Astrocyte (in vitro differentiated cells and primary cell): Measurements from ENCODE around the gene PPP2R2D. TPM values are rescaled to one million over a fixed set of nuclear protein-coding genes. Genes with fewer than 3 reads are reported as not detected.

Source experiments
- DNase-seq: peaks from one replicate; pipeline ENCODE4 v3.0.0-alpha.2; 2010; ENCODE audit warnings: low read depth
- FAIRE-seq: peaks from 2 replicates; lab custom pipeline; 2011; peaks lifted over from hg19 to GRCh38; lab: Jason Lieb, UNC
- H2AFZ ChIP-seq: 2 replicates; pipeline ENCODE4 v1.6.0; 2012; ENCODE audit warnings: low read depth, low read length, inconsistent platforms
- H3K27ac ChIP-seq: 2 replicates; pipeline ENCODE4 v1.5.1; 2011; ENCODE audit warnings: low read depth, low read length, inconsistent platforms
- H3K27me3 ChIP-seq: 2 replicates; pipeline ENCODE4 v1.6.0; 2011; ENCODE audit warnings: low read length, inconsistent platforms; ENCODE audit not compliant: insufficient read depth
- H3K36me3 ChIP-seq: 2 replicates; pipeline ENCODE4 v1.5.1; 2011; ENCODE audit warnings: low read length, inconsistent platforms; ENCODE audit not compliant: insufficient read depth
- H3K4me1 ChIP-seq: 2 replicates; pipeline ENCODE4 v1.5.1; 2011; ENCODE audit warnings: low read length, inconsistent platforms; ENCODE audit not compliant: insufficient read depth
- H3K4me2 ChIP-seq: 2 replicates; pipeline ENCODE4 v1.6.0; 2012; ENCODE audit warnings: low read length, inconsistent platforms
- H3K4me3 ChIP-seq: 2 replicates; pipeline ENCODE4 v1.5.1; 2011; ENCODE audit warnings: low read depth, mild to moderate bottlenecking, low read length, inconsistent platforms; ENCODE audit not compliant: insufficient read depth
- H3K79me2 ChIP-seq: 2 replicates; pipeline ENCODE4 v1.6.0; 2012; ENCODE audit warnings: mild to moderate bottlenecking, low read length, inconsistent platforms; ENCODE audit not compliant: insufficient read depth
- H3K9ac ChIP-seq: 2 replicates; pipeline ENCODE4 v1.6.0; 2012; ENCODE audit warnings: mild to moderate bottlenecking, low read length, inconsistent platforms
- H3K9me3 ChIP-seq: 2 replicates; pipeline ENCODE4 v1.5.1; 2012; ENCODE audit warnings: low read depth, mild to moderate bottlenecking, low read length, inconsistent platforms; ENCODE audit not compliant: insufficient read depth
- H4K20me1 ChIP-seq: 2 replicates; pipeline ENCODE4 v1.6.0; 2012; ENCODE audit warnings: low read length, inconsistent platforms; ENCODE audit not compliant: insufficient read depth
- H3K27ac Mint-ChIP-seq: one replicate; pipeline ENCODE4 v1.8.0; 2021; ENCODE audit warnings: mild to moderate bottlenecking, mixed read lengths; ENCODE audit not compliant: unreplicated experiment
- H3K27me3 Mint-ChIP-seq: one replicate; pipeline ENCODE4 v1.8.0; 2021; ENCODE audit warnings: low read depth, mixed read lengths; ENCODE audit not compliant: unreplicated experiment
- H3K36me3 Mint-ChIP-seq: one replicate; pipeline ENCODE4 v1.8.0; 2021; ENCODE audit warnings: low read depth, mixed read lengths; ENCODE audit not compliant: unreplicated experiment
- H3K4me1 Mint-ChIP-seq: one replicate; pipeline ENCODE4 v1.8.0; 2021; ENCODE audit warnings: low read depth, mixed read lengths; ENCODE audit not compliant: unreplicated experiment
- H3K4me3 Mint-ChIP-seq: one replicate; pipeline ENCODE4 v1.8.0; 2021; ENCODE audit warnings: mild to moderate bottlenecking, moderate library complexity, mixed read lengths; ENCODE audit not compliant: unreplicated experiment
- H3K9me3 Mint-ChIP-seq: one replicate; pipeline ENCODE4 v1.8.0; 2021; ENCODE audit warnings: mild to moderate bottlenecking, mixed read lengths; ENCODE audit not compliant: unreplicated experiment
- EZH2 ChIP-seq: IDR thresholded peaks from 2 replicates; pipeline ENCODE4 v1.6.1; 2012; ENCODE audit warnings: mild to moderate bottlenecking, low read length, inconsistent platforms; ENCODE audit not compliant: insufficient read depth
- total RNA-seq: library from RNA; stranded (reverse); gene quantifications from 2 replicates; pipeline ENCODE4 v1.2.1, GENCODE V29; 2021
- TF ChIP-seq, protein P1 (sequence below): IDR thresholded peaks from 2 replicates; pipeline ENCODE4 v1.5.1; 2011; ENCODE audit warnings: low read depth, mild to moderate bottlenecking, inconsistent platforms, low read length, moderate library complexity; ENCODE audit not compliant: insufficient read depth

PPP2R2D gene
- total RNA-seq, 1 donor from 2014 or later, result 32.5 TPM

DNA sequence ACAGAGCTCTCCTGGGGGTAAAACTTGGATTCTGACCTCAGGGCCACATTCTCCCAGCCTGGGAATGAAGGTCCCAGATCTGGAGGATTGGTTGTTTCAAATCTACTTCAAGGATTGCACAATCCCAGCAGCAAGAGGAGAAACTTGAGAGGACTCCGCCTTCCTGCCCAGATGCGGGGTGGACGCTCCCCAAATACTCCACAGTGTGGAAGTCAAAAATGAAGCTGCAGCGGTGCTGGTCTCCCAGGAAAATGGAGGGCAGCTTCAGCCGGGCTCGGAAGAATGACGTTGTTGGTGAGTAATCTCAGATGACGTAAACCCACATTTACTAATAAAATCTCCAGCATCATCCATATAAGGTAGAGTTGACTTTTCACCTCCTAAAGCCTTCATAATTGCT is 31.5 kb upstream of the PPP2R2D start:
- H3K27ac Mint-ChIP-seq, result no peak overlapping the region
- no peaks in the 10 kb centered on the region for H3K27me3 ChIP-seq
- H3K4me3 ChIP-seq, result no peak overlapping the region
- DNase-seq, result no peak
- FAIRE-seq, result no peak
- H3K36me3 Mint-ChIP-seq, result no peaks in the 10 kb centered on the region
- peaks cover 5% of the 10 kb centered on the region for H3K4me1 Mint-ChIP-seq
- H2AFZ ChIP-seq, result no peak overlapping the region
- no peak overlapping the region for H3K4me3 Mint-ChIP-seq
- no peak overlapping the region for H3K27ac ChIP-seq
- H3K36me3 ChIP-seq, result no peaks in the 10 kb centered on the region
- H3K9me3 Mint-ChIP-seq, result peaks cover 3% of the 10 kb centered on the region
- no peak overlapping the region for H3K9ac ChIP-seq
- H4K20me1 ChIP-seq, result no peaks in the 10 kb centered on the region
- no peaks in the 10 kb centered on the region for H3K4me1 ChIP-seq
- no peaks in the 10 kb centered on the region for H3K79me2 ChIP-seq
- no peaks in the 10 kb centered on the region for H3K9me3 ChIP-seq
- no peak overlapping the region for H3K4me2 ChIP-seq
- no peak for TF ChIP-seq EZH2
- TF ChIP-seq, protein P1, sequence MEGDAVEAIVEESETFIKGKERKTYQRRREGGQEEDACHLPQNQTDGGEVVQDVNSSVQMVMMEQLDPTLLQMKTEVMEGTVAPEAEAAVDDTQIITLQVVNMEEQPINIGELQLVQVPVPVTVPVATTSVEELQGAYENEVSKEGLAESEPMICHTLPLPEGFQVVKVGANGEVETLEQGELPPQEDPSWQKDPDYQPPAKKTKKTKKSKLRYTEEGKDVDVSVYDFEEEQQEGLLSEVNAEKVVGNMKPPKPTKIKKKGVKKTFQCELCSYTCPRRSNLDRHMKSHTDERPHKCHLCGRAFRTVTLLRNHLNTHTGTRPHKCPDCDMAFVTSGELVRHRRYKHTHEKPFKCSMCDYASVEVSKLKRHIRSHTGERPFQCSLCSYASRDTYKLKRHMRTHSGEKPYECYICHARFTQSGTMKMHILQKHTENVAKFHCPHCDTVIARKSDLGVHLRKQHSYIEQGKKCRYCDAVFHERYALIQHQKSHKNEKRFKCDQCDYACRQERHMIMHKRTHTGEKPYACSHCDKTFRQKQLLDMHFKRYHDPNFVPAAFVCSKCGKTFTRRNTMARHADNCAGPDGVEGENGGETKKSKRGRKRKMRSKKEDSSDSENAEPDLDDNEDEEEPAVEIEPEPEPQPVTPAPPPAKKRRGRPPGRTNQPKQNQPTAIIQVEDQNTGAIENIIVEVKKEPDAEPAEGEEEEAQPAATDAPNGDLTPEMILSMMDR, result no peak
- peaks cover 13% of the 10 kb centered on the region for H3K27me3 Mint-ChIP-seq

DNA sequence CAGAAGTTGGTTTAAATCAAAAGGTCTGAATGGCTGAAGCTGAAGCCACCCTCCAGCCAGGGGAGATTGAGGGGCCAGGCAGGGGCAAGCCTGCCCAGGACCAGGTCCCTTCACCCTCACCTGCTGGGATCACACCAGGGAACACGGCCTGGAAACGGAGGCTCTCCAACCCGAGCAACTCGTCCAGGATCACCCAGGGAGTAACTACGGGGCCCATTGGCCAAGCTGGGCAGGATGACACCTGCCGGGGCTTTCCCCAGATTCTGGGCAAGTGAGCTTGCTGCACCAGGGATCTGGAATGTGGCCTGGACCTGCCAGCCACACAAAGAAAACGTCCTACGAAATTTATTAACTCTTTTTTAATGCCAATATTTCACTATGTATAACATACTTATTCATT is 30.4 kb upstream of the PPP2R2D start:
- no peak overlapping the region for H3K27ac Mint-ChIP-seq
- Histone ChIP-seq H3K9me3 (no peaks in the 10 kb centered on the region), H3K4me1 (no peaks in the 10 kb centered on the region), H3K27me3 (no peaks in the 10 kb centered on the region), H2AFZ (no peak overlapping the region), H4K20me1 (no peaks in the 10 kb centered on the region), H3K4me3 (no peak overlapping the region), H3K9ac (no peak overlapping the region), H3K79me2 (no peaks in the 10 kb centered on the region), H3K36me3 (no peaks in the 10 kb centered on the region), H3K27ac (no peak overlapping the region), H3K4me2 (no peak overlapping the region)
- H3K27me3 Mint-ChIP-seq, result peaks cover 11% of the 10 kb centered on the region
- no peak for DNase-seq
- TF ChIP-seq EZH2, result no peak
- TF ChIP-seq, protein P1, result no peak
- no peaks in the 10 kb centered on the region for H3K36me3 Mint-ChIP-seq
- peaks cover 3% of the 10 kb centered on the region for H3K9me3 Mint-ChIP-seq
- no peak overlapping the region for H3K4me3 Mint-ChIP-seq
- no peak for FAIRE-seq
- H3K4me1 Mint-ChIP-seq, result peaks cover 5% of the 10 kb centered on the region

DNA sequence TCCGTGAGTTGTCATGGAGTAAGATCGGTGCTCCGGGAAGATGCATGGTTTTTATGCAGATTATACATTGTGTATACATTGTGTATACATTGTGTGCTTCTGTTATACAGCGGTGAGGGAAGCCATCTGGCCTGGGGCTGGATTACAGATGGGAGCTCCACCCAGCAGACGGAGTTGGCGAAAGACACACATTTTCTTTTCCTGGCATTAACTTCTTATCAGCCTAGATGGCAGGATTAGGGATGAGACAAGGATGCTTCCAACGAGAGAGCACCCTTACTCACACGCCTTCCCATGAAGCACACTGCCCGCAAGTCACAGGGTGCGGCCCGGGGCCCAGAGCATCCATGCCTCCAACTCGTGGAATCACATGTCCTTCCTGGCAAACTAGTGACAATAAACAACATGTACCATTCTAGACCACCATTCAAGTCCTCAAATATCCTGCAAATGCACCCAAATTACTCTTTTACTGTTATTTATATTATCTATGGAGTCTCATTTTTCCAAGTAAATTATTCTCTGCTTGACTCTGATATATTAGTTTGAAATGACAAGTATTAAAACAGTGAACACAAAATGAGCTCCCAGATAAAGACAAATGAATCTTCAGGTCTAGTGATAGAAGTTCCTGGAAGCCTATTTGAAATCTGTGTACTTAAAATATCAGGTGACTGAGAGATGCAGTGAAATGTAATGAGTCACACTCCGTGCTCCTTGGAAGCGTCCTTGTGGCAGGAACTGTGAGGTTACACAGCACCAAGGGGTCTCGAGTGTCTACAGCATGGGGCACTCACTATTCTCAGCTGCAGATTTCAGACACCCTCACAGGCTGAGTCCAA is 29.8 kb upstream of the PPP2R2D start:
- H4K20me1 ChIP-seq, result no peaks in the 10 kb centered on the region
- H3K4me1 ChIP-seq, result no peaks in the 10 kb centered on the region
- H3K27ac ChIP-seq, result no peak overlapping the region
- FAIRE-seq (no peak), DNase-seq (no peak)
- no peak overlapping the region for H2AFZ ChIP-seq
- no peaks in the 10 kb centered on the region for H3K79me2 ChIP-seq
- no peak overlapping the region for H3K4me3 ChIP-seq
- peaks cover 8% of the 10 kb centered on the region for H3K27me3 Mint-ChIP-seq
- H3K36me3 Mint-ChIP-seq, result no peaks in the 10 kb centered on the region
- H3K4me2 ChIP-seq, result no peak overlapping the region
- peaks cover 5% of the 10 kb centered on the region for H3K4me1 Mint-ChIP-seq
- peaks cover 3% of the 10 kb centered on the region for H3K9me3 Mint-ChIP-seq
- no peaks in the 10 kb centered on the region for H3K27me3 ChIP-seq
- H3K4me3 Mint-ChIP-seq, result no peak overlapping the region
- TF ChIP-seq, protein P1, result no peak
- no peak for TF ChIP-seq EZH2
- no peak overlapping the region for H3K9ac ChIP-seq
- no peak overlapping the region for H3K27ac Mint-ChIP-seq
- no peaks in the 10 kb centered on the region for H3K9me3 ChIP-seq
- no peaks in the 10 kb centered on the region for H3K36me3 ChIP-seq
